ENCODE results near the gene FOXM1.

FOXM1 gene

GRCh38 chr12:2832550-2833127, 44.3 kb downstream of the FOXM1 start:
- no peak for TF ChIP-seq SUZ12 (IDR thresholded peaks at IDR 0.05)
- TF ChIP-seq FOXK2 (IDR thresholded peaks at IDR 0.05) = no peak
- TF ChIP-seq FOXA1 (IDR thresholded peaks at IDR 0.05) = no peak
- no peak for TF ChIP-seq HDGF (IDR thresholded peaks at IDR 0.05; ENCODE audit: borderline replicate concordance)
- TF ChIP-seq ZNF384 (IDR thresholded peaks at IDR 0.05) = no peak
- no peak for TF ChIP-seq FOXM1 (IDR thresholded peaks at IDR 0.05; ENCODE audit: borderline replicate concordance)
- TF ChIP-seq TARDBP (IDR thresholded peaks at IDR 0.05) = no peak
- no peak for TF ChIP-seq LEF1 (IDR thresholded peaks at IDR 0.05; ENCODE audit: borderline replicate concordance)
- TF ChIP-seq NFRKB (IDR thresholded peaks at IDR 0.05) = no peak
- TF ChIP-seq PKNOX1 (IDR thresholded peaks at IDR 0.05) = no peak
- TF ChIP-seq ELF4 (IDR thresholded peaks at IDR 0.05) = no peak
- TF ChIP-seq L3MBTL2 (conservative IDR thresholded peaks at IDR 0.05) = no peak
- TF ChIP-seq ARNT (IDR thresholded peaks at IDR 0.05) = no peak
- TF ChIP-seq CTBP1 (IDR thresholded peaks at IDR 0.05; ENCODE audit: borderline replicate concordance) = no peak
- TF ChIP-seq BHLHE40 (IDR thresholded peaks at IDR 0.05; ENCODE audit: borderline replicate concordance) = no peak
- no peak for TF ChIP-seq SP1 (IDR thresholded peaks at IDR 0.05)
- no peak for DNase-seq (ENCODE audit: extremely low spot score)
- ChIA-PET POLR2A (no interaction called here), CTCF (interaction anchor here (0.9 kb wide), 1 partner anchor 21 kb away, joined by 5 read pairs; no protein-coding TSS in a partner anchor)

- TF ChIP-seq PKNOX1 (IDR thresholded peaks at IDR 0.05) = no peak
- TF ChIP-seq FOXK2 (IDR thresholded peaks at IDR 0.05) = no peak
- TF ChIP-seq ELF4 (IDR thresholded peaks at IDR 0.05) = no peak
- TF ChIP-seq SP1 (IDR thresholded peaks at IDR 0.05) = no peak
- ChIA-PET POLR2A (no interaction called here), CTCF (interaction anchor here (0.6 kb wide), 1 partner anchor 628 kb away, joined by 5 read pairs; no protein-coding TSS in a partner anchor)
- DNase-seq (ENCODE audit: extremely low spot score) = no peak
Measured at GRCh38 chr12:2829275-2829674, 47.7 kb downstream of the FOXM1 start.

GRCh38 chr12:2826721-2827515, 50.1 kb downstream of the FOXM1 start:
- CTCF ChIA-PET = interaction anchor here (0.6 kb wide), 1 partner anchor 216 kb away, joined by 3 read pairs; no protein-coding TSS in a partner anchor
- no peak for DNase-seq (ENCODE audit: extremely low spot score)
- TF ChIP-seq SP1 (IDR thresholded peaks at IDR 0.05) (no peak), L3MBTL2 (conservative IDR thresholded peaks at IDR 0.05) (no peak), TARDBP (IDR thresholded peaks at IDR 0.05) (no peak), FOXK2 (IDR thresholded peaks at IDR 0.05) (no peak), FOXM1 (IDR thresholded peaks at IDR 0.05; ENCODE audit: borderline replicate concordance) (no peak), BHLHE40 (IDR thresholded peaks at IDR 0.05; ENCODE audit: borderline replicate concordance) (no peak), HDGF (IDR thresholded peaks at IDR 0.05; ENCODE audit: borderline replicate concordance) (no peak), CTBP1 (IDR thresholded peaks at IDR 0.05; ENCODE audit: borderline replicate concordance) (no peak)
- POLR2A ChIA-PET = no interaction called here

GRCh38 chr12:2826036-2826435, 50.9 kb downstream of the FOXM1 start:
- TF ChIP-seq ZNF384 (IDR thresholded peaks at IDR 0.05) = no peak
- TF ChIP-seq FOXM1 (IDR thresholded peaks at IDR 0.05; ENCODE audit: borderline replicate concordance) = no peak
- no peak for TF ChIP-seq ELF4 (IDR thresholded peaks at IDR 0.05)
- no peak for TF ChIP-seq ARNT (IDR thresholded peaks at IDR 0.05)
- no peak for TF ChIP-seq SP1 (IDR thresholded peaks at IDR 0.05)
- no peak for TF ChIP-seq NFRKB (IDR thresholded peaks at IDR 0.05)
- no peak for TF ChIP-seq FOXA1 (IDR thresholded peaks at IDR 0.05)
- no peak for TF ChIP-seq LEF1 (IDR thresholded peaks at IDR 0.05; ENCODE audit: borderline replicate concordance)
- ChIA-PET CTCF (no interaction called here), POLR2A (no interaction called here)
- no peak for DNase-seq (ENCODE audit: extremely low spot score)

- ChIA-PET CTCF (no interaction called here), POLR2A (no interaction called here)
- no peak for DNase-seq (ENCODE audit: extremely low spot score)
- TF ChIP-seq L3MBTL2 (conservative IDR thresholded peaks at IDR 0.05) (no peak), NFRKB (IDR thresholded peaks at IDR 0.05) (no peak), ELF4 (IDR thresholded peaks at IDR 0.05) (no peak)
Measured at GRCh38 chr12:2825132-2825531, 51.8 kb downstream of the FOXM1 start.

- DNase-seq (ENCODE audit: extremely low spot score) = no peak
- TF ChIP-seq ELF4 (IDR thresholded peaks at IDR 0.05) = no peak
- TF ChIP-seq ARNT (IDR thresholded peaks at IDR 0.05) = no peak
- TF ChIP-seq SUZ12 (IDR thresholded peaks at IDR 0.05) = no peak
- TF ChIP-seq CTBP1 (IDR thresholded peaks at IDR 0.05; ENCODE audit: borderline replicate concordance) = no peak
- TF ChIP-seq FOXA1 (IDR thresholded peaks at IDR 0.05) = no peak
- no peak for TF ChIP-seq ZNF384 (IDR thresholded peaks at IDR 0.05)
- no peak for TF ChIP-seq LEF1 (IDR thresholded peaks at IDR 0.05; ENCODE audit: borderline replicate concordance)
- no peak for TF ChIP-seq FOXK2 (IDR thresholded peaks at IDR 0.05)
- TF ChIP-seq BHLHE40 (IDR thresholded peaks at IDR 0.05; ENCODE audit: borderline replicate concordance) = no peak
- TF ChIP-seq NFRKB (IDR thresholded peaks at IDR 0.05) = no peak
- no peak for TF ChIP-seq SP1 (IDR thresholded peaks at IDR 0.05)
- no peak for TF ChIP-seq TARDBP (IDR thresholded peaks at IDR 0.05)
- no peak for TF ChIP-seq L3MBTL2 (conservative IDR thresholded peaks at IDR 0.05)
- no peak for TF ChIP-seq HDGF (IDR thresholded peaks at IDR 0.05; ENCODE audit: borderline replicate concordance)
- ChIA-PET POLR2A (no interaction called here), CTCF (no interaction called here)
Measured at GRCh38 chr12:2824541-2824940, 52.4 kb downstream of the FOXM1 start.

- no peak for DNase-seq (ENCODE audit: extremely low spot score)
- POLR2A ChIA-PET = no interaction called here
- CTCF ChIA-PET = interaction anchor here (0.6 kb wide), 1 partner anchor 83 kb away, joined by 3 read pairs; no protein-coding TSS in a partner anchor
- TF ChIP-seq NFRKB (IDR thresholded peaks at IDR 0.05) = no peak
Measured at GRCh38 chr12:2823483-2823882, 53.5 kb downstream of the FOXM1 start.
